ENCODE data around the gene KIF3A. TPM values are rescaled to one million over a fixed set of nuclear protein-coding genes. Genes with fewer than 3 reads are reported as not detected.

The KIF3A gene
- total RNA-seq, 4 donors from 2014 or later, result 2.6 to 15.0 (median 6.3) TPM

- Histone ChIP-seq H3K4me1 (peaks cover 16% of the 10 kb centered on the region), H3K9me3 (no peaks in the 10 kb centered on the region), H3K27ac (no peak overlapping the region), H3K4me3 (no peak overlapping the region), H3K36me3 (no peaks in the 10 kb centered on the region), H3K27me3 (no peaks in the 10 kb centered on the region)
- TF ChIP-seq EP300 (IDR thresholded peaks at IDR 0.05), result no peak
- no peak for TF ChIP-seq POLR2A (IDR thresholded peaks at IDR 0.05)
- no peak for TF ChIP-seq POLR2AphosphoS5 (IDR thresholded peaks at IDR 0.05)
- TF ChIP-seq CTCF (IDR thresholded peaks at IDR 0.05), result no peak
- 91% methylated on average over 4 of the region's 4 CpGs for WGBS
- DNase-seq (ENCODE audit: low spot score in 2 of 2), result no peak
These were observed 43.7 kb upstream of the KIF3A start for GRCh38 chr5:132781029-132781428.

- Histone ChIP-seq H3K27me3 (no peaks in the 10 kb centered on the region), H3K9me3 (no peaks in the 10 kb centered on the region), H3K4me1 (peaks cover 21% of the 10 kb centered on the region), H3K27ac (no peak overlapping the region), H3K36me3 (no peaks in the 10 kb centered on the region), H3K4me3 (no peak overlapping the region)
- no peak for DNase-seq (ENCODE audit: low spot score in 2 of 2)
- TF ChIP-seq CTCF (IDR thresholded peaks at IDR 0.05), result no peak
- no peak for TF ChIP-seq POLR2AphosphoS5 (IDR thresholded peaks at IDR 0.05)
- TF ChIP-seq EP300 (IDR thresholded peaks at IDR 0.05), result no peak
- TF ChIP-seq POLR2A (IDR thresholded peaks at IDR 0.05), result no peak
- 93% methylated on average over 1 of the region's 1 CpG for WGBS
These were observed 43.2 kb upstream of the KIF3A start for GRCh38 chr5:132780577-132780976.

GRCh38 chr5:132779961-132780360 is 42.6 kb upstream of the KIF3A start:
- DNase-seq (ENCODE audit: low spot score in 2 of 2), result peak in 1 of 2 donors; percentile 11
- WGBS, result 87% methylated on average over 3 of the region's 3 CpGs
- no peak for TF ChIP-seq POLR2A (IDR thresholded peaks at IDR 0.05)
- TF ChIP-seq POLR2AphosphoS5 (IDR thresholded peaks at IDR 0.05), result no peak
- no peak for TF ChIP-seq EP300 (IDR thresholded peaks at IDR 0.05)
- no peak for TF ChIP-seq CTCF (IDR thresholded peaks at IDR 0.05)

GRCh38 chr5:132778856-132779255 is 41.5 kb upstream of the KIF3A start:
- 77% methylated on average over 5 of the region's 5 CpGs for WGBS
- H3K27ac ChIP-seq, result no peak overlapping the region

More at GRCh38 chr5:132779961-132780360, 42.6 kb upstream of the KIF3A start:
- no peaks in the 10 kb centered on the region for H3K36me3 ChIP-seq
- no peak overlapping the region for H3K4me3 ChIP-seq
- peaks cover 27% of the 10 kb centered on the region for H3K4me1 ChIP-seq
- H3K27ac ChIP-seq, result no peak overlapping the region
- H3K27me3 ChIP-seq, result no peaks in the 10 kb centered on the region
- no peaks in the 10 kb centered on the region for H3K9me3 ChIP-seq

GRCh38 chr5:132778129-132778528 is 40.8 kb upstream of the KIF3A start:
- peak overlapping the region; percentile 89 for H3K27ac ChIP-seq
- DNase-seq (ENCODE audit: low spot score in 2 of 2), result no peak
- TF ChIP-seq CTCF (IDR thresholded peaks at IDR 0.05) (no peak), POLR2A (IDR thresholded peaks at IDR 0.05) (no peak)
- peaks cover 45% of the 10 kb centered on the region for H3K4me1 ChIP-seq
- no peaks in the 10 kb centered on the region for H3K36me3 ChIP-seq
- H3K27me3 ChIP-seq, result no peaks in the 10 kb centered on the region
- no peaks in the 10 kb centered on the region for H3K9me3 ChIP-seq
- peak overlapping the region; percentile 89 for H3K4me3 ChIP-seq
- WGBS, result 49% methylated on average over 4 of the region's 4 CpGs

More at GRCh38 chr5:132778856-132779255, 41.5 kb upstream of the KIF3A start:
- TF ChIP-seq CTCF (IDR thresholded peaks at IDR 0.05), result no peak
- TF ChIP-seq POLR2AphosphoS5 (IDR thresholded peaks at IDR 0.05), result no peak
- TF ChIP-seq EP300 (IDR thresholded peaks at IDR 0.05), result no peak
- TF ChIP-seq POLR2A (IDR thresholded peaks at IDR 0.05), result no peak
- Histone ChIP-seq H3K4me3 (no peak overlapping the region), H3K27me3 (no peaks in the 10 kb centered on the region), H3K36me3 (no peaks in the 10 kb centered on the region), H3K9me3 (no peaks in the 10 kb centered on the region), H3K4me1 (peaks cover 38% of the 10 kb centered on the region)
- DNase-seq (ENCODE audit: low spot score in 2 of 2), result no peak
